ENCODE data around the gene LONP2. TPM values are rescaled to one million over a fixed set of nuclear protein-coding genes. Genes with fewer than 3 reads are reported as not detected.

Gene LONP2
- total and polyA plus RNA-seq, 10 of the 15 experiments (the other 5 are each of a cell fraction or from before 2014, with no cell fraction given), result 8.3 to 48.0 (median 34.8) TPM

DNA sequence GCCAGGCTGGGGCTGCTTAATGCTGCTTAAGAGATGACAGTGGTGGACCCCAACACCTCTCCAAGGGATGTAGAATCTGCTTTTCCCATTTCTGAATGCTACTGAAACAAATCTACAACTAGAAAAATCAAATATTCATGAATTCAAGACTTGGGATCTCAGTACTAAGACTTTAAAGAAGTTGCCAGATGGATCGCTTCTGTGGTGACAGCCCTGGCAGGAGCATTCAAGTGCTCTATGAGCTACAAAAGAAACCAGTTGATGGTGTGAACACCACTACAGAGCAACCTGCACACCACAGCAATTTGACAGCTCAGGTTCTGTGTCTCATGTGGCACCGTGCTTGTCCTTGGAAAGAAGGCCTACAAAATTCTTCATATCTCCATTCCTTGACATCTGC lies 98.5 kb downstream of the LONP2 start:
- no peak for ATAC-seq
- Histone ChIP-seq H3K27ac (ENCODE audit: control insufficient read depth, insufficient read depth) (no peak overlapping the region), H3K4me2 (ENCODE audit: control insufficient read depth, insufficient read depth) (no peak overlapping the region), H3K9me3 (replicated peaks; ENCODE audit: control insufficient read depth, insufficient read depth, low read length) (no peaks in the 10 kb centered on the region), H3K4me3 (no peak overlapping the region), H3K36me3 (ENCODE audit: control insufficient read depth in 2 of 2, insufficient read depth in 2 of 2, low read length in 1 of 2) (peaks cover 3 to 11% of the 10 kb centered on the region in 2 experiments; a peak in 3 of 4 replicates), H3K79me2 (ENCODE audit: control insufficient read depth, insufficient read depth, low read length) (no peaks in the 10 kb centered on the region), H3K9ac (ENCODE audit: control insufficient read depth, insufficient read depth, low read length) (no peak overlapping the region), H4K20me1 (ENCODE audit: control insufficient read depth, insufficient read depth) (no peaks in the 10 kb centered on the region), H3K4me1 (ENCODE audit: control insufficient read depth, insufficient read depth, low read length) (no peaks in the 10 kb centered on the region), H2AFZ (ENCODE audit: control insufficient read depth, low read depth, low read length) (no peak overlapping the region), H3K27me3 (replicated peaks in 1 of 2; ENCODE audit: control insufficient read depth in 2 of 2, insufficient read depth in 2 of 2, low read length in 1 of 2) (no peaks in the 10 kb centered on the region)
- no peak for DNase-seq (ENCODE audit: low read depth, low spot score)
- intact Hi-C loops (cut with micrococcal nuclease; ENCODE audit: unreplicated experiment), result no loop called here
- WGBS (ENCODE audit: insufficient coverage, insufficient replicate concordance, low lambda C conversion rate, missing lambda C conversion rate), result 97% methylated on average over 2 of the region's 2 CpGs
- ChIA-PET SMC1A (ENCODE audit: uncharacterized antibody, unreplicated experiment) (no interaction called here), RAD21 (ENCODE audit: unreplicated experiment) (no interaction called here), POLR2A (no interaction called here), CTCF (interaction anchor here (0.9 to 1.3 kb wide), 2 partner anchors 14 to 281 kb away, joined by 4 to 5 read pairs; no protein-coding TSS in a partner anchor)
- TF ChIP-seq TCF3 (IDR thresholded peaks at IDR 0.05; ENCODE audit: borderline replicate concordance, insufficient read depth, low read depth, low read length) (no peak), DPF2 (IDR thresholded peaks at IDR 0.05) (no peak), PML (IDR thresholded peaks at IDR 0.05; ENCODE audit: low read length) (no peak), SUZ12 (IDR thresholded peaks at IDR 0.05; ENCODE audit: unreplicated experiment) (no peak), SUPT20H (IDR thresholded peaks at IDR 0.05; ENCODE audit: borderline replicate concordance, control insufficient read depth, low read depth, low read length) (no peak), ZNF217 (IDR thresholded peaks at IDR 0.05) (no peak), NFYA (IDR thresholded peaks at IDR 0.05; ENCODE audit: borderline replicate concordance, low read depth, low read length) (no peak), SP1 (IDR thresholded peaks at IDR 0.05; ENCODE audit: low read depth, low read length) (no peak), HDAC2 (IDR thresholded peaks at IDR 0.05) (no peak), FOS (IDR thresholded peaks at IDR 0.05; ENCODE audit: borderline replicate concordance, extremely low read depth, insufficient read length) (no peak), JUND (IDR thresholded peaks at IDR 0.05; ENCODE audit: low read depth, low read length) (no peak), LARP7 (IDR thresholded peaks at IDR 0.05) (no peak), NFIC (IDR thresholded peaks at IDR 0.05; ENCODE audit: low read depth, low read length) (no peak)
- TF ChIP-seq, protein P1, sequence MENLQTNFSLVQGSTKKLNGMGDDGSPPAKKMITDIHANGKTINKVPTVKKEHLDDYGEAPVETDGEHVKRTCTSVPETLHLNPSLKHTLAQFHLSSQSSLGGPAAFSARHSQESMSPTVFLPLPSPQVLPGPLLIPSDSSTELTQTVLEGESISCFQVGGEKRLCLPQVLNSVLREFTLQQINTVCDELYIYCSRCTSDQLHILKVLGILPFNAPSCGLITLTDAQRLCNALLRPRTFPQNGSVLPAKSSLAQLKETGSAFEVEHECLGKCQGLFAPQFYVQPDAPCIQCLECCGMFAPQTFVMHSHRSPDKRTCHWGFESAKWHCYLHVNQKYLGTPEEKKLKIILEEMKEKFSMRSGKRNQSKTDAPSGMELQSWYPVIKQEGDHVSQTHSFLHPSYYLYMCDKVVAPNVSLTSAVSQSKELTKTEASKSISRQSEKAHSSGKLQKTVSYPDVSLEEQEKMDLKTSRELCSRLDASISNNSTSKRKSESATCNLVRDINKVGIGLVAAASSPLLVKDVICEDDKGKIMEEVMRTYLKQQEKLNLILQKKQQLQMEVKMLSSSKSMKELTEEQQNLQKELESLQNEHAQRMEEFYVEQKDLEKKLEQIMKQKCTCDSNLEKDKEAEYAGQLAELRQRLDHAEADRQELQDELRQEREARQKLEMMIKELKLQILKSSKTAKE (IDR thresholded peaks at IDR 0.05; ENCODE audit: low read depth, poor library complexity, severe bottlenecking), result no peak
- TF ChIP-seq, protein P2, sequence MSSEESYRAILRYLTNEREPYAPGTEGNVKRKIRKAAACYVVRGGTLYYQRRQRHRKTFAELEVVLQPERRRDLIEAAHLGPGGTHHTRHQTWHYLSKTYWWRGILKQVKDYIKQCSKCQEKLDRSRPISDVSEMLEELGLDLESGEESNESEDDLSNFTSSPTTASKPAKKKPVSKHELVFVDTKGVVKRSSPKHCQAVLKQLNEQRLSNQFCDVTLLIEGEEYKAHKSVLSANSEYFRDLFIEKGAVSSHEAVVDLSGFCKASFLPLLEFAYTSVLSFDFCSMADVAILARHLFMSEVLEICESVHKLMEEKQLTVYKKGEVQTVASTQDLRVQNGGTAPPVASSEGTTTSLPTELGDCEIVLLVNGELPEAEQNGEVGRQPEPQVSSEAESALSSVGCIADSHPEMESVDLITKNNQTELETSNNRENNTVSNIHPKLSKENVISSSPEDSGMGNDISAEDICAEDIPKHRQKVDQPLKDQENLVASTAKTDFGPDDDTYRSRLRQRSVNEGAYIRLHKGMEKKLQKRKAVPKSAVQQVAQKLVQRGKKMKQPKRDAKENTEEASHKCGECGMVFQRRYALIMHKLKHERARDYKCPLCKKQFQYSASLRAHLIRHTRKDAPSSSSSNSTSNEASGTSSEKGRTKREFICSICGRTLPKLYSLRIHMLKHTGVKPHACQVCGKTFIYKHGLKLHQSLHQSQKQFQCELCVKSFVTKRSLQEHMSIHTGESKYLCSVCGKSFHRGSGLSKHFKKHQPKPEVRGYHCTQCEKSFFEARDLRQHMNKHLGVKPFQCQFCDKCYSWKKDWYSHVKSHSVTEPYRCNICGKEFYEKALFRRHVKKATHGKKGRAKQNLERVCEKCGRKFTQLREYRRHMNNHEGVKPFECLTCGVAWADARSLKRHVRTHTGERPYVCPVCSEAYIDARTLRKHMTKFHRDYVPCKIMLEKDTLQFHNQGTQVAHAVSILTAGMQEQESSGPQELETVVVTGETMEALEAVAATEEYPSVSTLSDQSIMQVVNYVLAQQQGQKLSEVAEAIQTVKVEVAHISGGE (CRISPR knock-in tag; IDR thresholded peaks at IDR 0.05), result no peak
- TF ChIP-seq, protein P3, sequence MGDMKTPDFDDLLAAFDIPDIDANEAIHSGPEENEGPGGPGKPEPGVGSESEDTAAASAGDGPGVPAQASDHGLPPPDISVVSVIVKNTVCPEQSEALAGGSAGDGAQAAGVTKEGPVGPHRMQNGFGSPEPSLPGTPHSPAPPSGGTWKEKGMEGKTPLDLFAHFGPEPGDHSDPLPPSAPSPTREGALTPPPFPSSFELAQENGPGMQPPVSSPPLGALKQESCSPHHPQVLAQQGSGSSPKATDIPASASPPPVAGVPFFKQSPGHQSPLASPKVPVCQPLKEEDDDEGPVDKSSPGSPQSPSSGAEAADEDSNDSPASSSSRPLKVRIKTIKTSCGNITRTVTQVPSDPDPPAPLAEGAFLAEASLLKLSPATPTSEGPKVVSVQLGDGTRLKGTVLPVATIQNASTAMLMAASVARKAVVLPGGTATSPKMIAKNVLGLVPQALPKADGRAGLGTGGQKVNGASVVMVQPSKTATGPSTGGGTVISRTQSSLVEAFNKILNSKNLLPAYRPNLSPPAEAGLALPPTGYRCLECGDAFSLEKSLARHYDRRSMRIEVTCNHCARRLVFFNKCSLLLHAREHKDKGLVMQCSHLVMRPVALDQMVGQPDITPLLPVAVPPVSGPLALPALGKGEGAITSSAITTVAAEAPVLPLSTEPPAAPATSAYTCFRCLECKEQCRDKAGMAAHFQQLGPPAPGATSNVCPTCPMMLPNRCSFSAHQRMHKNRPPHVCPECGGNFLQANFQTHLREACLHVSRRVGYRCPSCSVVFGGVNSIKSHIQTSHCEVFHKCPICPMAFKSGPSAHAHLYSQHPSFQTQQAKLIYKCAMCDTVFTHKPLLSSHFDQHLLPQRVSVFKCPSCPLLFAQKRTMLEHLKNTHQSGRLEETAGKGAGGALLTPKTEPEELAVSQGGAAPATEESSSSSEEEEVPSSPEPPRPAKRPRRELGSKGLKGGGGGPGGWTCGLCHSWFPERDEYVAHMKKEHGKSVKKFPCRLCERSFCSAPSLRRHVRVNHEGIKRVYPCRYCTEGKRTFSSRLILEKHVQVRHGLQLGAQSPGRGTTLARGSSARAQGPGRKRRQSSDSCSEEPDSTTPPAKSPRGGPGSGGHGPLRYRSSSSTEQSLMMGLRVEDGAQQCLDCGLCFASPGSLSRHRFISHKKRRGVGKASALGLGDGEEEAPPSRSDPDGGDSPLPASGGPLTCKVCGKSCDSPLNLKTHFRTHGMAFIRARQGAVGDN (IDR thresholded peaks at IDR 0.05), result no peak
- no TSS peak for BruUV-seq (replicated peaks)
- in situ Hi-C loops (cut with MboI), result no loop called here
- FAIRE-seq, result no peak
